ENCODE data around the gene USP38. TPM values are rescaled to one million over a fixed set of nuclear protein-coding genes. Genes with fewer than 3 reads are reported as not detected.
"Not testable (repeated sequence)": the region's sequence is repeated elsewhere in the genome, so short reads cannot be mapped to it uniquely, and the experiment has no call there.

Gene USP38
- total RNA-seq, 2 donors from 2014 or later, result 28.5 to 31.2 TPM

DNA sequence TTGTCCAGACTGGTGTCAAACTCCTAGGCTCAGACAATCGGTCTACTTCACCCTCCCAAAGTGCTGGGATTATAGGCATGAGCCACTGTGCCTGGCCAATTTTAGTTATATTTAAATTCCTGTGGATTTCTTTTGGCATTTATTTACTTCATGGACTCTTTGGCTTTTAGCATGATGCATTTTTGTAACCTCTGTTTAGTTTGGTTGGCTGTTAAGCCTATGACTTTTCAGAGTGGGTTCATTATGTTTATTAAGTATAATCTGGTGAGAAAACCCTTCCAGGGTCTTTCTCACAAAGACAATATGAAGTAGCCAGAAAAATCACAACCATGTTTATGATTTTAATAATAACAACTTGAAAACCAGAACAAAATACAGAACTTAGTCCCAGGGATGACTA, 49.4 kb downstream of the USP38 start:
- ATAC-seq (replicated peaks in 1 of 2) (no peak), DNase-seq (no peak)
- H3K27me3 Mint-ChIP-seq (ENCODE audit: low read depth), result no peaks in the 10 kb centered on the region

DNA sequence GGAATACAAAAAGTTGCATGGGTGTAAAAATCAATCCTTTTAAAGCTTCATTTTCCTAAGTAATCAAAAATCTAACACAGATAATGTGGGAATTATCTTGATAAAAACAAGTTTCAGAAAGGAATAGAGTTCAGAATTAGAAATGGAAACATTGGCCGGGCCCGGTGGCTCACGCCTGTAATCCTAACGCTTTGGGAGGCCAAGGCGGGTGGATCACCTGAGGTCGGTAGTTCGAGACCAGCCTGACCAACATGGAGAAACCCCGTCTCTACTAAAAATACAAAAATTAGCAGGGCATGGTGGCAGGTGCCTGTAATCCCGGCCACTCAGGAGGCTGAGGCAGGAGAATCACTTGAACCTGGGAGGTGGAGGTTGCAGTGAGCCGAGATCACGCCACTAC, 52.5 kb downstream of the USP38 start:
- H3K4me3 Mint-ChIP-seq; H3K27ac Mint-ChIP-seq; H3K4me1 Mint-ChIP-seq (ENCODE audit: low read depth); ATAC-seq (replicated peaks in 1 of 2); DNase-seq; H3K9me3 Mint-ChIP-seq; H3K36me3 Mint-ChIP-seq (ENCODE audit: insufficient read depth in 2 of 2); H3K27me3 Mint-ChIP-seq (ENCODE audit: low read depth): not testable (repeated sequence)

More for the DNA sequence above, 49.4 kb downstream of the USP38 start:
- no peak overlapping the region for H3K4me3 Mint-ChIP-seq
- no peaks in the 10 kb centered on the region for H3K36me3 Mint-ChIP-seq (ENCODE audit: insufficient read depth in 2 of 2)
- H3K9me3 Mint-ChIP-seq, result no peaks in the 10 kb centered on the region
- H3K27ac Mint-ChIP-seq, result no peak overlapping the region
- H3K4me1 Mint-ChIP-seq (ENCODE audit: low read depth), result no peaks in the 10 kb centered on the region

DNA sequence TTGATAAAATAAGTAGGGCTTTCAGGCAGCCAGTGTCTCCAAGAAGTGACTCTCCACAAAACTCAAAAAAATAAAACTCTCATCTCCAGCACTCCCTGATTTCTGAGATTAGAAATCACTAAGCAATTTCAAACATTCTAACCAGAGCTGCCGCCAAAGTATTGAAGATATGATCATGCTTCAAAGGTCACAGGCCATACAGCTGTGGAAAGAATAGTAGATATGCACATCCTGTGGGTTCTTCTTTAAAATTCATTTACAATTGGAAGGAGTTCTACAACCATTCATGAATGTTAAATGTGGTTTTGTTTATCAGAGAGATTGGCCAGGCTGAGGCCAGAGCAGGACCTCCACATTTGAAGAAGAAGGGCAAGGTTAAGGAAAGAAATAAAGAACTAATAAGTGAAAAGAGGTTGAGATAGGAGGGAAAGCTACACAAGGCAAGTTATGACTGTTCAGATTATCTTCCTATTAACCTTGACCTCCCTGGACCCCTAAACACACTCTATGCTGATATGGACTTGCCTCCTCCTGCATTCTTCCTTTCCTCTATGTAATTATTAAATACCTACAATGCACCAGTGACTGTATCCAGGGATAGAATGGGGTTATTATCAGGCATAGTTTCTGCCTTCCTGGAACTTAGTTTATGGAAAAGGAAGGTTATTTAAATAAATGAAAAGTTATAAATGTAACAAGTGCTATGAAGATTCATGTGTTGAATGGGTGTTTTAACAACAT, 56.4 kb downstream of the USP38 start:
- H3K27me3 Mint-ChIP-seq (ENCODE audit: low read depth), result no peaks in the 10 kb centered on the region
- H3K4me3 Mint-ChIP-seq, result no peak overlapping the region
- H3K4me1 Mint-ChIP-seq (ENCODE audit: low read depth), result no peaks in the 10 kb centered on the region
- DNase-seq (no peak), ATAC-seq (replicated peaks in 1 of 2) (no peak)
- H3K36me3 Mint-ChIP-seq (ENCODE audit: insufficient read depth in 2 of 2), result peaks cover 0 to 4% of the 10 kb centered on the region in 2 donors
- no peak overlapping the region for H3K27ac Mint-ChIP-seq
- H3K9me3 Mint-ChIP-seq, result peaks cover 3 to 4% of the 10 kb centered on the region in 2 donors

DNA sequence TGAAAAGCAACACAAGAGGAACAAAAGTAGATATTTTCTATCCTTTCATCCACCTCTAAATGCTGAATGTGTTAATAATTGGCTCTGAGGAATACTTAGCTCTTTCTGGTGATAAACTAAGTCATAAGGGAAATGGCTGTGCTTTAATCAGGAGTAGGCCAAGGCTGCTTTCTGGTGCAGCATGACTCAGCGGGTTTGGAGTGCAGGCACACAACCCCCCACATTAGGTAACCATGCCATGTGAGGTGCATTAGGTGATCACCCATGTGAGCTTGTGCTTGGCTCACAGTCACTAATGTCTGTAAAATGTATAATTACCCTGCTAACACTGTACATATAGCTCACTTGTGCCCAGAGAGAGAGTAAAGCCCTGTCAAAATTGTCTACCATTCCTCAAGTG, 57.2 kb downstream of the USP38 start:
- DNase-seq, result peak in 1 of 2 donors; percentile 3
- Mint-ChIP-seq H3K4me3 (no peak overlapping the region), H3K27ac (no peak overlapping the region), H3K27me3 (ENCODE audit: low read depth) (no peaks in the 10 kb centered on the region), H3K4me1 (ENCODE audit: low read depth) (no peaks in the 10 kb centered on the region), H3K36me3 (ENCODE audit: insufficient read depth in 2 of 2) (peaks cover 0 to 4% of the 10 kb centered on the region in 2 donors), H3K9me3 (peaks cover 3 to 4% of the 10 kb centered on the region in 2 donors)
- no peak for ATAC-seq (replicated peaks in 1 of 2)

DNA sequence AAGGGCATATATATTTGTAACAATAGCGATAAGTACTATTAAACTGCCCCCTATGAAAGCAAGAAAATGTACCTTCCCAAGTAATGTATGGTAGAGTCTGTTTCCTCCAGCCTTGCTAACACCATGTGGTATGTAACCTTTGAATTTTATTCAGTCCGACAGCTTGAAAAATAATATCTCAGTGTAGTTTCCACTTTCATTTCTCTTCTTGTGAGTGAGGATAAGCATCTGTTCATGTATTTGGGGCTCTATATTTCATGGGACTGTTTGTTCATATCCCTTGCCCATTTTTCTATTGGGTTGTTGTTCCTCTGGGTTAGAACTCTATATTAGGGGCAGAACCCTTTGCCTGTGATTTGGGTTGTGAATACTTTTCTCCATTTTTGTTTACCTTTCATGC, 58.3 kb downstream of the USP38 start:
- H3K27ac Mint-ChIP-seq, result no peak overlapping the region
- ATAC-seq (replicated peaks in 1 of 2), result no peak
- no peak overlapping the region for H3K4me3 Mint-ChIP-seq
- H3K27me3 Mint-ChIP-seq (ENCODE audit: low read depth), result no peaks in the 10 kb centered on the region
- H3K9me3 Mint-ChIP-seq, result peaks cover 3 to 4% of the 10 kb centered on the region in 2 donors
- peaks cover 0 to 4% of the 10 kb centered on the region in 2 donors for H3K36me3 Mint-ChIP-seq (ENCODE audit: insufficient read depth in 2 of 2)
- H3K4me1 Mint-ChIP-seq (ENCODE audit: low read depth), result no peaks in the 10 kb centered on the region
- no peak for DNase-seq

DNA sequence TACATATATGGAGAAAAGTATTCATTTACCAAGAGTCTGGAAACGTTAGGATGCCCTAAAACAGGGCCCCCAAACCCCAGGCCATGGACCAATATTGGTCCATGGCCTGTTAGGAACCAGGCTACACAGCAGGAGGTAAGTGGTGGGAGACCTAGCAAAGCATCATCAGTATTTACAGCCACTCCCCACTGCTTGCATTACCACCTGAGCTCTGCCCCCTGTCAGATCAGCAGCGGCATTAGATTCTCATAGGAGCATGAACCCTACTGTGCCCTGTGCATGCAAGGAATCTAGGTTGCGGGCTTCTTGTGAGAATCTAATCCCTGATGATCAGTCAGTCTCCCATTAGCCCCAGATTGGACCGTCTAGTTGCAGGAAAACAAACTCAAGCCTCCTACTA, 62.3 kb downstream of the USP38 start:
- H3K36me3 Mint-ChIP-seq (ENCODE audit: insufficient read depth in 2 of 2), result peaks cover 0 to 2% of the 10 kb centered on the region in 2 donors
- H3K27ac Mint-ChIP-seq, result no peak overlapping the region
- H3K4me3 Mint-ChIP-seq, result no peak overlapping the region
- DNase-seq (no peak), ATAC-seq (replicated peaks in 1 of 2) (no peak)
- H3K9me3 Mint-ChIP-seq, result peaks cover 0 to 1% of the 10 kb centered on the region in 2 donors
- H3K27me3 Mint-ChIP-seq (ENCODE audit: low read depth), result no peaks in the 10 kb centered on the region
- H3K4me1 Mint-ChIP-seq (ENCODE audit: low read depth), result no peaks in the 10 kb centered on the region

DNA sequence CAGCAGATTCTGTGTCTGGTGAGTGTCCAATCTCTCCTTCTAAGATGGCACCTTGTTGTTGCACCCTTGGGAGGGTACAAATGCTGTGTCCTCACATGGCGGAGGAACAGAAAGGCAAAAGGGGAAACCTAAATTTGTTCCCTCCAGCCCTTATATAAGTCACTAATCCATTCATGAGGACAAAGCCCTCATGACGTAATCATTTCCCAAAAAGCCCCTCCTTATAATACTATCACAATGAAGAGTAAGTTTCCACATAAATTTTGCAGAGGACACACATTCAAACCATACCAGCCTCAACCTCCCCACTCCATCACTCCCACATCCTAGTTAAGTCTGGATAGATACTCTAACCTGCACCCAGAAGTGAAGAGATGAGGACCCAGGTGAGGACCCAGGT, 63.1 kb downstream of the USP38 start:
- H3K4me3 Mint-ChIP-seq, result no peak overlapping the region
- H3K36me3 Mint-ChIP-seq (ENCODE audit: insufficient read depth in 2 of 2), result no peaks in the 10 kb centered on the region
- H3K4me1 Mint-ChIP-seq (ENCODE audit: low read depth), result no peaks in the 10 kb centered on the region
- no peaks in the 10 kb centered on the region for H3K9me3 Mint-ChIP-seq
- DNase-seq (no peak), ATAC-seq (replicated peaks in 1 of 2) (no peak)
- H3K27ac Mint-ChIP-seq, result no peak overlapping the region
- no peaks in the 10 kb centered on the region for H3K27me3 Mint-ChIP-seq (ENCODE audit: low read depth)

DNA sequence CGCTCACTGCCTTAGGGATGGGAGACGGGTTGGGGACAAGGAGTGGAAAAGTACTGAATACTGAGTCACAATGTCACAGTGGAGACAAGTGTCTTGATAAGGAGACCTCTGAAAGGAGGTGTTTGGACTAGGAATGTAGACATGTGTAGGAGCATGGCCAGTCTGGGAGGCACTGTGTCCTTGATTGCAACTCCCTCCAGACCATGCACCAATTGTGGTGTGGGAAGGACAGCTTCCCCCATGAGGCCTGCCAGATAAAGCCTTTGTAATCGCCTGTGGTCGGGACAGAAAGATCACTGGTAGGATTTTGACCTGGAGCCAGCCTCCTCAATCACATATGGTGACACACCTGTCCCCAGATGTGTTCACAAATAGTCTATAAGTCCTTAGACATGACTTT, 64.1 kb downstream of the USP38 start:
- Mint-ChIP-seq H3K4me3 (no peak overlapping the region), H3K27me3 (ENCODE audit: low read depth) (no peaks in the 10 kb centered on the region), H3K4me1 (ENCODE audit: low read depth) (no peaks in the 10 kb centered on the region), H3K27ac (no peak overlapping the region), H3K36me3 (ENCODE audit: insufficient read depth in 2 of 2) (no peaks in the 10 kb centered on the region), H3K9me3 (no peaks in the 10 kb centered on the region)
- DNase-seq (no peak), ATAC-seq (replicated peaks in 1 of 2) (no peak)

DNA sequence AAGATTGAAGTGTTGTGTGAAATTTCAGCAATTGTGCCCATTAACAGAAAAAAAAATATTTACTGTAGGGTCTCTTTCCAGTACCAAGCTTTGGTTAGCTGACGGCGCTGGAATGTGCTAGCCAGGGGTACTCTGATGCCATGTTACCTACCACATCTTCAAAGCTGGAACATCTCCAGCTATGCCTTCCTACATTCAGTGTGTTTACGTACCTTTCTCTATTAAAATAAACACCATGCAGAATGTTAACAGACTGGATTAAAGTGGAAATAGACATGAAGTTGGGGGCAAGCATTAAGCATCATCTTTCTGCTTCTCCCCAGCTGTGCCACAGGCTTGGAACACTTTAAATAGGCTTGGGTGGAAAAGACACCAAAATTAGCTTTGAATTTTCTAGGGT, 65.9 kb downstream of the USP38 start:
- ATAC-seq (replicated peaks in 1 of 2) (no peak), DNase-seq (no peak)
- Mint-ChIP-seq H3K36me3 (ENCODE audit: insufficient read depth in 2 of 2) (no peaks in the 10 kb centered on the region), H3K4me3 (no peak overlapping the region), H3K27ac (no peak overlapping the region), H3K4me1 (ENCODE audit: low read depth) (no peaks in the 10 kb centered on the region), H3K9me3 (no peaks in the 10 kb centered on the region), H3K27me3 (ENCODE audit: low read depth) (peaks cover 8% of the 10 kb centered on the region)

DNA sequence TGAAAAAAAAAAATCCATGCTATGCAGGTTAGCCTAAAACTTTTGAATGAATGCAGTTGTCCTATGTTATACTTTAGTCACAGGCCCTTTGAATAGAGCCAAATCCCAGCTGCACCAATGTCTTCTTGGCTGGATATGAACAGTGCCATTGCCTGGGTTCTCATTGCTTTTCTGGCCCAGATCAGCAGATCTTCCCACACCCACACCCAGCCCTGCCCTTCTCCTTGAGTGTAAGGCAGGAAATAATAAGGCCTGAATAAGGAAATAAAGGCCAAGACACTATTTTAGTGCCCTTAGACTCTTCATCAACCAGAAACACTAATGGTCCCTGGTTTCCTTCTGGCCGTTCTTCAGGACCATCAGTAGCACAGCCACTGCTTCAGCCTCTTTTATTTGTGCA, 66.6 kb downstream of the USP38 start:
- Mint-ChIP-seq H3K4me1 (ENCODE audit: low read depth) (no peaks in the 10 kb centered on the region), H3K27ac (no peak overlapping the region), H3K4me3 (no peak overlapping the region), H3K9me3 (no peaks in the 10 kb centered on the region), H3K27me3 (ENCODE audit: low read depth) (peaks cover 8% of the 10 kb centered on the region), H3K36me3 (ENCODE audit: insufficient read depth in 2 of 2) (no peaks in the 10 kb centered on the region)
- ATAC-seq (replicated peaks in 1 of 2), result no peak
- DNase-seq, result no peak

DNA sequence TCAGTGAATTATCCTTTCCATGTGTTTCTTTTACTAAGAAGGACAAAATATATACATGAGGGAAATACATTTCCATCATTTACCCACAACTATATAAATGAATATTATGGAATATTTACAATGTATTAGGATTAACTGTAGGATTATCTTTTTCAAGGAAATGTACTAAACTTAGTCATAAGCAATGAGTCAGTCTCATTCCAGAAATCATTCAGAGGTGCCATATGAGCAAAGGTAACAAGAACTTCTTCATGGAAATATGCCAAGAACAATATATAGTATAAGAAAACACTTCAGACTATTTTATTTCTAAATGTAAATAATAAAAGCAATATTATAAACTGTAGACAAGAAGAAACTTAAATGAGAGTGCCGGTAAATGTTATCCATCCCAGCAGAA, 67.1 kb downstream of the USP38 start:
- ATAC-seq (replicated peaks in 1 of 2) (no peak), DNase-seq (no peak)
- H3K9me3 Mint-ChIP-seq, result no peaks in the 10 kb centered on the region
- H3K27ac Mint-ChIP-seq, result no peak overlapping the region
- H3K36me3 Mint-ChIP-seq (ENCODE audit: insufficient read depth in 2 of 2), result no peaks in the 10 kb centered on the region
- no peaks in the 10 kb centered on the region for H3K4me1 Mint-ChIP-seq (ENCODE audit: low read depth)
- H3K27me3 Mint-ChIP-seq (ENCODE audit: low read depth), result peaks cover 8% of the 10 kb centered on the region
- H3K4me3 Mint-ChIP-seq, result no peak overlapping the region

DNA sequence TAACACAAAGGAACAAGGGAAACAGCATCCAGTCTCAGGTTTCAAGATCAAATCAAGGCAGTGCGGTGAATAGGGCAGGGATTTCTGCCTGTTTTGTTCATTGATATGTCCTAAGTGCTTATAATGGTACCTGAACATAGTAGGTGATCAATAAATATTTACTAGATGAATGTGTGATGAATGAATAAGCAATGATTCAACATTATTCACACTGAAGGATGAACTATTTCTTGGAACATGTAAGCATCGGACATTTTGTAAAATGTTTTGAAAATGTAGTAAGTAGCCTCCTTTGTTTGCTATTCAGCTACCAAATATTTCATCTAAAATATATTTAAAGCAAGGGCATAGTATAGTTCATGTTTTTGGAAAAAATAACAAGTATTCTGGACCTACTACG, 67.8 kb downstream of the USP38 start:
- H3K4me1 Mint-ChIP-seq (ENCODE audit: low read depth), result no peaks in the 10 kb centered on the region
- no peak overlapping the region for H3K27ac Mint-ChIP-seq
- H3K27me3 Mint-ChIP-seq (ENCODE audit: low read depth), result peaks cover 8% of the 10 kb centered on the region
- H3K4me3 Mint-ChIP-seq, result no peak overlapping the region
- no peaks in the 10 kb centered on the region for H3K9me3 Mint-ChIP-seq
- no peaks in the 10 kb centered on the region for H3K36me3 Mint-ChIP-seq (ENCODE audit: insufficient read depth in 2 of 2)
- no peak for ATAC-seq (replicated peaks in 1 of 2)
- DNase-seq, result no peak

DNA sequence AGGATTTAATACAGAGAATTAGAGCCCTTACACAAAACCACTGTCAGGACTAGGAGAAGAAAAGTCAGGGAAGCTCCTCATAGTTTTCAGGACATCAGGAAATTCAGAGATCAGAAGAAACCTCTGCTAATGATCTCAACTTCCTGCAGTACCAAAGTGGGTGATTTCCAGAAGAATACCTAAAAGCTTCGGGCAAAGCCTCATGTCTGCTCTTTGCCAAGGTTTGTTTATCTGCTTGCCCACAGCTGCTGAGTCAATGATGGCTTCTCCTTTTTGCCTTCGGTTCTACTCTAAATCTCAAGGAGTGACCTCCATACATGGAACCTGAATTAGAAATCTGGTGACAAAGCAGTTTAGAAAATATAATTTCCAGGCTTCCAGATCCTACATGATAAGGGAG, 68.4 kb downstream of the USP38 start:
- peaks cover 8% of the 10 kb centered on the region for H3K27me3 Mint-ChIP-seq (ENCODE audit: low read depth)
- no peak overlapping the region for H3K27ac Mint-ChIP-seq
- H3K4me3 Mint-ChIP-seq, result no peak overlapping the region
- H3K36me3 Mint-ChIP-seq (ENCODE audit: insufficient read depth in 2 of 2), result no peaks in the 10 kb centered on the region
- no peak for ATAC-seq (replicated peaks in 1 of 2)
- no peaks in the 10 kb centered on the region for H3K9me3 Mint-ChIP-seq
- H3K4me1 Mint-ChIP-seq (ENCODE audit: low read depth), result no peaks in the 10 kb centered on the region
- no peak for DNase-seq

DNA sequence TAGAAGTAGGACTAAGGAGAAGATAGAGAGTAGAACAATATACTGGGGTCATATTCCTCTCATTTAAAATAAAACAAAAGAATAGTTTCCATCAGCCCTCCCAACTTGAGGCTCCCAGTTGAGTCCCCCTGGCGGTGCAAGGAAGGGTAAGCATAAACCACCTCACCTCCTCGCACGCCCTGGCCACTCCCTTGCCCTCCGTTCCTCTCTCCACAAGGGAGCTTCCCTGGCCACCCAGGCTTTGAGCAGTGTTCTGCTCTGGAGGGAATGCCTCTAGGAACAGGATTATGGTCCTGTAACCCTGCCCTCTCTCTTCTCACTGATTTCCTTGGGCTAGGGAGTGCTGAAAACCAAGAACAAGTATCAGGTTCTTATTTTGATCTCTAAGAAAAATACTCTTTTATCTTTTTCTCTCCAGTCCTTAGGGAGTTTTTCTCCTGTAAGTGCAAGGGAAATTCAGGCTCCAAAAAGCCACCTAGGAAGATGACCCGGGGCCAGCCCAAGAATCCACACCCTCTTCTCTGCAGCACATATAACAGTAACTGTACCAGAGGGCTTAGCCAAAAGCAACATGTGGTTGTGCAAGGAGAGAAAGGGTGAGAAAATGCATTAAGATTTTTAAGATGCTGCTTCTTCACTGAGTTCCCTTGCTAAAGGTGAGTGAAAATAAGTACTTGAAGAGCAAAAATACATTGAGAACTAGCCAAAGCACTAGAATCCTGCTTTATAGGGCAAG, 69.9 kb downstream of the USP38 start:
- H3K4me1 Mint-ChIP-seq (ENCODE audit: low read depth), result no peaks in the 10 kb centered on the region
- DNase-seq (no peak), ATAC-seq (replicated peaks in 1 of 2) (no peak)
- H3K9me3 Mint-ChIP-seq, result no peaks in the 10 kb centered on the region
- H3K4me3 Mint-ChIP-seq, result no peak overlapping the region
- H3K27me3 Mint-ChIP-seq (ENCODE audit: low read depth), result peaks cover 8% of the 10 kb centered on the region
- H3K36me3 Mint-ChIP-seq (ENCODE audit: insufficient read depth in 2 of 2), result no peaks in the 10 kb centered on the region
- no peak overlapping the region for H3K27ac Mint-ChIP-seq
